ENCODE measurements around the gene ZNF423.

DNA sequence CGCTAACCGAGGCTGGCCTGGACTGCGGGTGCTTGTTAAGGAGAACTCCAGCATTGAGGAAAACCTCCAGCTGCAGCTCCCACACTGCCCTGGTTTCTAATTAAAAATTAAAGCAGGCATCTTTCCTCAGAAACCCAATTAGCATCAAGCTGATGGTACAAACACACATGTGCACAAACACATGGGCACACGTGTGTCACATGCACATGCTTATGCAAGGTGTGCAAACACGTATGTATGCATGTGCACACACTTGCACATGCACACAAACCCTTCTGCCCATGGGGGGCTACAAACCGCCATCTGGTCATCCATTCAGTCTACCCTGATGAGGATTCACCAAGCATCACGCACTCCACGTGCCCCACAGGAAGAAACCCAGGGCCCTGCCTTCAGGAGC, 182.5 kb downstream of the ZNF423 start:
- TF ChIP-seq, protein P1, sequence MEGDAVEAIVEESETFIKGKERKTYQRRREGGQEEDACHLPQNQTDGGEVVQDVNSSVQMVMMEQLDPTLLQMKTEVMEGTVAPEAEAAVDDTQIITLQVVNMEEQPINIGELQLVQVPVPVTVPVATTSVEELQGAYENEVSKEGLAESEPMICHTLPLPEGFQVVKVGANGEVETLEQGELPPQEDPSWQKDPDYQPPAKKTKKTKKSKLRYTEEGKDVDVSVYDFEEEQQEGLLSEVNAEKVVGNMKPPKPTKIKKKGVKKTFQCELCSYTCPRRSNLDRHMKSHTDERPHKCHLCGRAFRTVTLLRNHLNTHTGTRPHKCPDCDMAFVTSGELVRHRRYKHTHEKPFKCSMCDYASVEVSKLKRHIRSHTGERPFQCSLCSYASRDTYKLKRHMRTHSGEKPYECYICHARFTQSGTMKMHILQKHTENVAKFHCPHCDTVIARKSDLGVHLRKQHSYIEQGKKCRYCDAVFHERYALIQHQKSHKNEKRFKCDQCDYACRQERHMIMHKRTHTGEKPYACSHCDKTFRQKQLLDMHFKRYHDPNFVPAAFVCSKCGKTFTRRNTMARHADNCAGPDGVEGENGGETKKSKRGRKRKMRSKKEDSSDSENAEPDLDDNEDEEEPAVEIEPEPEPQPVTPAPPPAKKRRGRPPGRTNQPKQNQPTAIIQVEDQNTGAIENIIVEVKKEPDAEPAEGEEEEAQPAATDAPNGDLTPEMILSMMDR (IDR thresholded peaks at IDR 0.05) = no peak
- TF ChIP-seq POLR2AphosphoS5 (IDR thresholded peaks at IDR 0.05; ENCODE audit: low read depth, low read length) = no peak
